ENCODE results near the gene CEP295NL. TPM values are rescaled to one million over a fixed set of nuclear protein-coding genes. Genes with fewer than 3 reads are reported as not detected.
A peak's percentile ranks its signal among the peaks of the same experiment; 100 is the strongest.

CEP295NL gene
- total and polyA plus RNA-seq, 2 of the 13 experiments (the other 11 are each of a cell fraction or from before 2014, with no cell fraction given), result not detected

- no peak for TF ChIP-seq YY1 (IDR thresholded peaks at IDR 0.05; ENCODE audit: insufficient read depth, insufficient replicate concordance, low read depth, low read length)
- TF ChIP-seq ZNF704 (CRISPR knock-in tag; IDR thresholded peaks at IDR 0.05; ENCODE audit: borderline replicate concordance), result no peak
- TF ChIP-seq ISL2 (CRISPR knock-in tag; IDR thresholded peaks at IDR 0.05), result peak; percentile 54; the same call in 1 of the 2 replicates
- TF ChIP-seq TIGD3 (CRISPR knock-in tag; IDR thresholded peaks at IDR 0.05; ENCODE audit: borderline replicate concordance), result no peak
- TF ChIP-seq RFX3 (CRISPR knock-in tag; IDR thresholded peaks at IDR 0.05), result no peak
- TF ChIP-seq ZNF609 (CRISPR knock-in tag; IDR thresholded peaks at IDR 0.05; ENCODE audit: borderline replicate concordance), result peak; percentile 21; the same call in 1 of the 2 replicates
- TF ChIP-seq CTCF (CRISPR knock-in tag; IDR thresholded peaks at IDR 0.05), result peak; percentile 97
- peak; percentile 58; the same call in 1 of the 2 replicates for TF ChIP-seq ZNF350 (CRISPR knock-in tag; IDR thresholded peaks at IDR 0.05; ENCODE audit: borderline replicate concordance, low read depth)
- TF ChIP-seq ZNF772 (CRISPR knock-in tag; IDR thresholded peaks at IDR 0.05), result peak; percentile 41; the same call in 1 of the 2 replicates
- peak; percentile 62; the same call in 1 of the 2 replicates for TF ChIP-seq ZBTB25 (CRISPR knock-in tag; IDR thresholded peaks at IDR 0.05)
- no peak for TF ChIP-seq DMAP1 (CRISPR knock-in tag; IDR thresholded peaks at IDR 0.05)
- peak; percentile 67; the same call in 1 of the 2 replicates for TF ChIP-seq HOMEZ (CRISPR knock-in tag; IDR thresholded peaks at IDR 0.05; ENCODE audit: low read depth)
- TF ChIP-seq KMT2A (CRISPR knock-in tag; IDR thresholded peaks at IDR 0.05), result 0 out of 2 replicates have a peak, but pooled peaks have one; percentile 56
- TF ChIP-seq ZNF253 (CRISPR knock-in tag; IDR thresholded peaks at IDR 0.05; ENCODE audit: borderline replicate concordance), result no peak
- no peak for TF ChIP-seq NAIF1 (CRISPR knock-in tag; IDR thresholded peaks at IDR 0.05; ENCODE audit: borderline replicate concordance)
These were observed 37.2 kb downstream of the CEP295NL start (continued) for GRCh38 chr17:78865682-78866390.

Measured in HepG2 (cell line).